Loucy (cell line): ENCODE data around the gene TSGA10.

Experiments
- H2AFZ ChIP-seq: fragments of 200-600 bp; sonication (generic); 2 replicates; pipeline ENCODE4 v1.6.0; 2016; ENCODE audit warnings: antibody characterized with exemption, mild to moderate bottlenecking, low read length, moderate library complexity
- H3F3A ChIP-seq: fragments of 200-600 bp; 2 replicates; pipeline ENCODE4 v1.6.0; 2016; ENCODE audit warnings: antibody characterized with exemption, low read depth, mild to moderate bottlenecking
- H3K27me3 ChIP-seq: fragments of 200-600 bp; sonication (generic); 2 replicates; pipeline ENCODE4 v1.6.1; 2014; ENCODE audit warnings: low read length, mild to moderate bottlenecking; ENCODE audit not compliant: insufficient read depth, poor library complexity, severe bottlenecking
- H3K36me3 ChIP-seq: fragments of 200-600 bp; sonication (generic); 2 replicates; pipeline ENCODE4 v1.6.1; 2016; ENCODE audit warnings: low read length; ENCODE audit not compliant: insufficient read depth
- H3K4me1 ChIP-seq: fragments of 200-600 bp; sonication (generic); 2 replicates; pipeline ENCODE4 v1.5.1; 2014; ENCODE audit warnings: low read length, mild to moderate bottlenecking; ENCODE audit not compliant: insufficient read depth, poor library complexity, severe bottlenecking
- H3K4me2 ChIP-seq: fragments of 200-600 bp; sonication (generic); 2 replicates; pipeline ENCODE4 v1.6.0; 2014; ENCODE audit warnings: antibody characterized with exemption, low read length, low read depth, mild to moderate bottlenecking; ENCODE audit not compliant: poor library complexity, severe bottlenecking
- H3K4me3 ChIP-seq: fragments of 200-600 bp; sonication (generic); 2 replicates; pipeline ENCODE4 v1.5.1; 2014; ENCODE audit warnings: low read length, mild to moderate bottlenecking, mixed read lengths; ENCODE audit not compliant: poor library complexity, severe bottlenecking
- H3K79me2 ChIP-seq: fragments of 200-600 bp; sonication (generic); 2 replicates; pipeline ENCODE4 v1.6.1; 2014; ENCODE audit warnings: low read length; ENCODE audit not compliant: insufficient read depth
- H3K9ac ChIP-seq: fragments of 200-600 bp; sonication (generic); 2 replicates; pipeline ENCODE4 v1.6.0; 2014; ENCODE audit warnings: mild to moderate bottlenecking, low read depth, low read length, moderate library complexity; ENCODE audit not compliant: poor library complexity, severe bottlenecking
- H3K9me2 ChIP-seq: fragments of 200-600 bp; sonication (generic); replicated peaks from 2 replicates; pipeline ENCODE4 v1.6.1; 2016; ENCODE audit warnings: low read depth, low read length, mixed read lengths
- H3K9me3 ChIP-seq: fragments of 200-600 bp; sonication (generic); 2 replicates; pipeline ENCODE4 v1.6.1; 2014; ENCODE audit warnings: mild to moderate bottlenecking, antibody characterized with exemption, low read length, low read depth; ENCODE audit not compliant: insufficient read depth
- H4K20me1 ChIP-seq: fragments of 200-600 bp; sonication (generic); 2 replicates; pipeline ENCODE4 v1.6.0; 2014; ENCODE audit warnings: antibody characterized with exemption, low read length, mild to moderate bottlenecking; ENCODE audit not compliant: insufficient read depth, poor library complexity, severe bottlenecking
- CTCF ChIP-seq: fragments of 200-600 bp; sonication (generic); conservative IDR thresholded peaks from 2 replicates; pipeline ENCODE4 v1.5.1; 2014; ENCODE audit warnings: mild to moderate bottlenecking, antibody characterized with exemption, low read length
- EZH2phosphoT487 ChIP-seq: fragments of 200-600 bp; IDR thresholded peaks from 2 replicates; pipeline ENCODE4 v1.6.1; 2018; ENCODE audit warnings: antibody characterized with exemption, mild to moderate bottlenecking, moderate library complexity, borderline replicate concordance

TSGA10 gene

DNA sequence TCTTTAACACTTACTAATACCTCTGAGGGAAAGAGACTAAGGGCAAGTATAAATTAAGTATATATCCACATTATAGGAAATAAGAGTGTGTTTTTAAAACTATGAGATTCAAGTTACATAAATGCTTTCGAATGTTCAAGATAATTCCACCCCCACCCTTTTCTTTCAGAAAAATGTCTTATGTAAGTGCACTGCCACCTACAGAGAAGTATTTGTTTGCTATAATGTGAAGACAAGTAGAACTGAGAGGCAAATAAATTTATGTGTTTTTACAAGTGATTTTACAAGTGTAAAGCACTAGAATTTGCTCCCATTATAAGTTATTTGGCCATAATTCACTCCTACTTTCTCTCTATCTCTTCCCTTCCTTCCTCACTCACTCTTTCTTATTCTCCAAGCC, 118.8 kb downstream of the TSGA10 start:
- Histone ChIP-seq H3F3A (no peaks in the 10 kb centered on the region), H3K9me2 (no peaks in the 10 kb centered on the region), H2AFZ (no peak overlapping the region), H3K4me1 (peaks cover 6% of the 10 kb centered on the region), H3K79me2 (no peaks in the 10 kb centered on the region), H3K36me3 (no peaks in the 10 kb centered on the region), H3K9me3 (no peaks in the 10 kb centered on the region), H3K9ac (no peak overlapping the region), H3K27me3 (no peaks in the 10 kb centered on the region), H4K20me1 (no peaks in the 10 kb centered on the region), H3K4me3 (no peak overlapping the region), H3K4me2 (no peak overlapping the region)
- peak; percentile 28 for TF ChIP-seq CTCF
- TF ChIP-seq EZH2phosphoT487 = no peak

- H3K36me3 ChIP-seq = no peaks in the 10 kb centered on the region
- no peaks in the 10 kb centered on the region for H3K9me3 ChIP-seq
- H3K4me2 ChIP-seq = no peak overlapping the region
- TF ChIP-seq EZH2phosphoT487 (no peak), CTCF (no peak)
- H3K79me2 ChIP-seq = no peaks in the 10 kb centered on the region
- no peak overlapping the region for H2AFZ ChIP-seq
- H3K27me3 ChIP-seq = no peaks in the 10 kb centered on the region
- no peak overlapping the region for H3K4me3 ChIP-seq
- no peaks in the 10 kb centered on the region for H3F3A ChIP-seq
- H3K9ac ChIP-seq = no peak overlapping the region
- H3K9me2 ChIP-seq = no peaks in the 10 kb centered on the region
- H4K20me1 ChIP-seq = no peaks in the 10 kb centered on the region
- H3K4me1 ChIP-seq = peaks cover 6% of the 10 kb centered on the region
These were observed 122.0 kb downstream of the TSGA10 start for GRCh38 chr2:99032786-99033185.

GRCh38 chr2:99032001-99032400, 122.7 kb downstream of the TSGA10 start:
- H3K36me3 ChIP-seq = no peaks in the 10 kb centered on the region
- H3K9ac ChIP-seq = no peak overlapping the region
- H3K79me2 ChIP-seq = no peaks in the 10 kb centered on the region
- no peak overlapping the region for H2AFZ ChIP-seq
- no peaks in the 10 kb centered on the region for H3K27me3 ChIP-seq
- no peak overlapping the region for H3K4me2 ChIP-seq
- no peaks in the 10 kb centered on the region for H3K9me2 ChIP-seq
- H3K9me3 ChIP-seq = no peaks in the 10 kb centered on the region
- TF ChIP-seq CTCF (no peak), EZH2phosphoT487 (no peak)
- H4K20me1 ChIP-seq = no peaks in the 10 kb centered on the region
- no peaks in the 10 kb centered on the region for H3F3A ChIP-seq
- H3K4me1 ChIP-seq = peaks cover 6% of the 10 kb centered on the region
- no peak overlapping the region for H3K4me3 ChIP-seq
